Activated gamma-delta T cell (primary cell): Measurements from ENCODE around the gene LRP1B.
"Not testable (repeated sequence)": the region's sequence is repeated elsewhere in the genome, so short reads cannot be mapped to it uniquely, and the experiment has no call there.

Source experiments
- DNase-seq: peaks from one replicate; lab custom pipeline; 2025; lab: John Stamatoyannopoulos, UW

The LRP1B gene

DNA sequence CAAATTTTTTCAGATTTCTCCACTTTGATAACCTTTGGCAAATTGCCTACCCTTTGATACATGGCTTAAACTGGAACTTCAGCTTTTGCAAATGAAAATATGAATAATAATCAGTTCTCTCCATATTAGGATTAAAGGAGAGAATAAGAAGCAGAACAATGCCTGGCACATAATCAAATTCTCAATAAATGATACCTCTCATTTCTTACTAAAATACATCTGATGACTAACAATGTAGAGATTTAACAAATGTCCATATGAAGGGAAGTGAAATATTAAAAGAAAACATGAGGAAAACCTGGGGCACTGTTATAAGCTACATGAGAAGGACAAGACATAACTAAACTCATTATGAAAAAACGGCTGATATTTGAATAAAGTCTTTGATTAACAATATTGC is 1103.6 kb downstream of the LRP1B start:
- DNase-seq: no peak

- DNase-seq: no peak
Observed at GRCh38 chr2:141021611-141022010, 1109.2 kb downstream of the LRP1B start.

GRCh38 chr2:141021109-141021508 is 1109.7 kb downstream of the LRP1B start:
- DNase-seq: no peak

GRCh38 chr2:141020346-141020745 is 1110.5 kb downstream of the LRP1B start:
- no peak for DNase-seq

DNA sequence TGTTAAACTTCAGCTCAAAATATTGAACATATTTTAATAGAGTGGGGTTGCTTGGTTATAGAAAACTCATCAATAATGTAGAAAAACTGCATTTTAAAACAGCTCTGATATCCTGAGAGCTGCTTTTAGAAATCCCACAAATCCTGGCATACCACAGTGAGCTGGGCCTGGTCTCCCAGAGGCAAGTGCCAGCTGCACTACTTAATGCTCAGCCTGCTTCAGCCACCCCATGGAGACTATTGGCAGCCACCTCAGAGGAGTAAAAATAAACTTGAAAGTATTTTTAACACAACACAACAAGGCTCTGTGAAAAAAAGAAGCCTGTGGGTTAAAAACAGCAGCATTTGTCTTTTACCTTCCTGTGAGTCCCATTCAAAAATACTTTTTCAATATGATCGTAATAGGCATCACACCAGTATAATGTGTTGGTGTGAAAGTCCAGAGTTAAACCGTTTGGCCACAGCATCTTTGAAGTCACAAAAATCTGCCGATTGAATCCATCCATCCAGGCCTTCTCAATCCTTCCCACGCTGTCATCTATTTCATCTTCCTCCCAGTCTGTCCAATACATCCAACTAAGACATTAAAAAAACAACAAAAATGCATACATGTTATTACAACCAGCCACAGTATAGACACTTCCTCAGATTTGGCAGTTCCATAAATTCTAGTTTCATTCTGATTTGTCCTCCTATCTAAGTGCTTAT is 1115.3 kb downstream of the LRP1B start:
- DNase-seq: no peak

DNA sequence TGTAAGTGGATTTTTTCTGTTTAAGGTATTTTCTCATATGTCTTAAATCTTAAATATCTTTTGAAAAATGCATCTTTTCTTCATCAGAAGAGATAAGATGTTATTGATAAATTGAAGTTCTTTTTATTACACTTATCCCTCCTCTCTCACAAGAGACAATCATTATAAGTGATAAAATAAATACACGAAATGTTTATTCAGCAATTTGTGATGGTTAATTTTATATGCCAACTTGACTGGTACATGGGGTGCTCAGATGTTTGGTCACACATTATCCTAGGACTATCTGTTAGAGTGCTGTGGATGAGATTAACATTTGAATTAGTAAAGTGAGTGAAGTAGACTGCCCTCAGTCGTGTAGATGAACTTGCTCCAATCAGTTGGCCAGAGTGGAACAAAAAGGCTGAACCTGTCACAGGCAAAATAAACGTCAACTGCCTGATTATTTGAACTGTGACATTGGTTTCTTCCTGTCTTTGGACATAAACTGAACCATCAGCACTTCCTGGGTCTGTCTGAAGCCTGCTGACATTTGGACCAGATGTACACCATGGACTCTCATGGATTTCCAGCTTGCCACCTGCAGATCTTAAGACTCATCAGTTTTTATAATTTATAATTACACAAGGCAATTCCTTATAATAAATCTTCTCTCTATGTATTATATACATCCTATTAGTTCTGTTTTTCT is 1126.7 kb downstream of the LRP1B start:
- DNase-seq: no peak

- no peak for DNase-seq
Observed at GRCh38 chr2:141001750-141002149, 1129.1 kb downstream of the LRP1B start.

- DNase-seq: no peak
Observed at GRCh38 chr2:140998577-140998976, 1132.2 kb downstream of the LRP1B start.

- no peak for DNase-seq
Observed at GRCh38 chr2:140998017-140998416, 1132.8 kb downstream of the LRP1B start.

DNA sequence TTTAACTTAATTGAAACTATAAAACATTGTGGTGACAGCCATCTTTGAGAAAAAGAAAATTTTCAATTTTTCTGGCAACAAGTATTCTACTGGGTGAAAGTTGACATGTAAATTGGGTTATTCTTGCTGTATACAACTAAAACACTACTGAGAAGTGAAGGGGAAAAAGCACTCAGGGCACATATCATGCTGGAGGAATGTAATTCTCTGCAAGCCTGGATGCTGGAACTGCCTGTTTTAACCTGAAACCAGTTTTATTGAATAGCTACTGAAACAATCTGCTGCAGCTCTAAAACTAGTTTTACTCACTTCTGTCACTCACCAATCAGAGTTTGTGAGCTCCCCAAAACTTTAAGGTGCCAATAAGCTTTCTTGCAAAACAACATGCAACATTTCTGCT is 1136.0 kb downstream of the LRP1B start:
- DNase-seq: no peak

GRCh38 chr2:140990416-140990815 is 1140.4 kb downstream of the LRP1B start:
- no peak for DNase-seq

DNA sequence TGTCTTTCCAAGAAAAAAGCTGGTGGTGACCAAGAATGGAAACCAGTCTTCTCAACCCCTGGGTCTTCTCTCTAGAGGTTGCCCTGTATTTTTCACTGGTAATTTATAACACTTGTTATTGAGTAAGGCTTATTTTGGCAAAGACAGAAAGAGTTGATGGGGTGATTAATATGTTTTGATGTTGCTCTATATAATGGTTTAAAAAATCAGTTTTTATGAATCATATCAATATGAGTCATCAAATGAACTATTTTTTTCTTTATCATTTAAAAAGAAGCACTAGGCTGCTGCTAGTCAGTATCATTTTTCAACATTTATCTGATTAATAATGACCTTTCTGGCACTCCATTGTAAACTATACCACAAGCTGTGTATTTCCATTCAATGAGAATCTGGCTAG is 1142.2 kb downstream of the LRP1B start:
- DNase-seq: no peak

- DNase-seq: no peak
Observed at GRCh38 chr2:140986456-140986855, 1144.4 kb downstream of the LRP1B start.

GRCh38 chr2:140975237-140975636 is 1155.6 kb downstream of the LRP1B start:
- DNase-seq: no peak

DNA sequence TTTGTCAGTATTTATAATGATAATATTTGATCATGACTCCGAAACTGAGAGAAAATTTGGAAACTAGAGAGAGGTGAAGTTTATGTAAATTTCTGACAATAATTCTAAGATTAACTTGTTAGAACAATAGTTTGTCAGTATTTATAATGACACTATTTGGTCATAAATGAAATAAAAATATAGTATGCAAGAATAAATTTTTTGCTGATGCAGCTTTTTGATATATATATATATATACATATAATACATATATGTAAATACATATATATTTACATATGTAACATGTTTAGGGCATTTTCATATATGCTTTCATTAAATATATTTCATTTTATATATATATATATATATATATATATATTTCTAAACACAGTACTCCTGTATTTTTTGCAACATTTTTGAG is 1158.1 kb downstream of the LRP1B start:
- DNase-seq: no peak

- not testable (repeated sequence) for DNase-seq
Observed at GRCh38 chr2:140964324-140964723, 1166.5 kb downstream of the LRP1B start.

DNA sequence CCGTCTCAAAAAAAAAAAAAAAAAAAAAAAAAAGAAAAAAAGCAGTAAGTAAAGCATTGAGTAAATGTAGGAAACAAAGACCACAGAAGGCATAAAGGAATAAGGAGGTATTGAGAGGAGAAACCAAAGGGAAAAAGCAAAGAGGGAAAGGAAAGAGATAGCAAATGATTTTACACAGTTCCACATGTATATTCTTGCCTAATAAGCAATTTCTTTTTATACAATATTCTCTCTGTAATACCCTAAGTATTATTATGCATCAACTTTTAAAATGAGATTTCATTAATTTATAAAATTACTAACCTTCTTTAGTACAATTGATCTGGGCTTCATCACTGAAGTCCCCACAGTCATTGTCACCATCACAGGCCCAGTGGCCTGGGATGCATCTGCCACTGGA is 1180.9 kb downstream of the LRP1B start:
- DNase-seq: no peak

- no peak for DNase-seq
Observed at GRCh38 chr2:140947236-140947635, 1183.6 kb downstream of the LRP1B start.

DNA sequence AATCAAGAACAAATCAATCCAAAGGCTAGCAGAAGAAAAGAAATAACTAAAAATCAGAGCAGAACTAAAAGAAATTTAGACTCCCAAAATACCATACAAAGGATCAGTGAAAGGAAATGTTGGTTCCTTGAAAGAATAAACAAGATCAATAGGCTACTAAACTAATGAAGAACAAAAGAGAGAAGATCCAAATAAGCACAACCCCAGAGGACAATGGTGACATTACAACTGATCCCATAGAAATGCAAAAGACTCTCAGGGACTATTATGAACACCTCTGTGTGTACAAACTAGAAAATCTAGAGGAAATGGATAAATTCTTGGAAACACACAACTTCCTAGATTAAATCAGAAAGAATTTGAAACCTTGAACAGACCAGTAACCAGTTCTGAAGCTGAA is 1186.9 kb downstream of the LRP1B start:
- no peak for DNase-seq

DNA sequence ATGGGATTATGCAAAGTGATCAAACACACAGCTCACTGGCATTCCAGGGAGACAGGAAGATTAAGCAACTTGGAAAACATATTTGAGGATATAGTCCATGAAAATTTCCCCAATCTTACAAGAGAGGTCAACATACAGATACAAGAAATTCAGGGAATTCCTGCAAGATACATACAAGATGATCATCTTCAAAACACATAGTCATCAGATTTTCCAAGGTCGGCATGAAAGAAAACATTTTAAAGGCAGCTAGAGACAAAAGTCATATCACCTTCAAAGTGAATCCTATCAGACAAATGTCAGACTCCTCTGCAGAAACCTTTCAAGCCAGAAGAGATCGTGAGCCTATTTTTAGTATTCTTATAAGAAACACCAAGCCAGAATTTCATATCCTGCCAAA is 1188.5 kb downstream of the LRP1B start:
- no peak for DNase-seq

- DNase-seq: no peak
Observed at GRCh38 chr2:140929849-140930248, 1201.0 kb downstream of the LRP1B start.

DNA sequence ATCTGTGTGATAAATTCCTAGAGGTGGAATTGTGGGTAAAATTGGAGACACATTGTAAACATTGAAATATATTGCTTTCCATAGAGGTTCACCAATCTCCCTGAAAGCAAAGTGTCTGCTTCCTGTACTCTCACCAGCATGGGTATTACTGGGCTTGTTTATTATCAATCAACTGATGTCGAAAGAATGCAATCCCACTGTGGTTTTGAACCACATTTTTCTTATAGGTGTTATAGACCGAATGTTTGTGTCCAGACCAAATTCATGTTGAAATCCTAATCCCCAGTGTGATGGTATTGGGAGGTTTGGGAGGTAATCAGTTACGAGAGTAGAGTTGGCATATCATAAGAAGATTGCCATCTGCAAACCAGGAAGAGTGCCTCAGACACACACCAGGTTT is 1212.4 kb downstream of the LRP1B start:
- no peak for DNase-seq

DNA sequence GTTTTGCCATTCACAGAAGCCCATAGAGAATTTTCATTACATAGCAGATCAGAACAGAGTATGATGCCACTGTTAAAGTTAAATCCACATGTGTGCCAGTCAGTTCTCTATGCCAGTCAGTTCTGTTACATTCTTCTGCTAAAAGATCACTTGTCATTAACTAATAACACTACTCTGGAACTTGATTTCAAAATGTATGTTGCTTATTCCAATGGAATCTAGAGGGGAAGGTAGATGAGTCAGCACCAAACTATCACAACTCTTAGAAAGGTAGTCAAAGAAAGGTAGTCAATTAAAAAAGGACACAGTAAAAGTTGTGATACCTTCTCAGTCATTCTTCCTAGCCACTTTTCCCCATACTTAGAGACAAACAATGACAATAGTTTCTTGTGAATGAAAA is 1214.4 kb downstream of the LRP1B start:
- no peak for DNase-seq

GRCh38 chr2:140910683-140911082 is 1220.1 kb downstream of the LRP1B start:
- no peak for DNase-seq
